ENCODE data around the gene NR2F6.
A peak's percentile ranks its signal among the peaks of the same experiment; 100 is the strongest.

NR2F6 gene

GRCh38 chr19:17237747-17238706 is 7.7 kb downstream of the NR2F6 start:
- no peak for DNase-seq (ENCODE audit: low spot score)

DNA sequence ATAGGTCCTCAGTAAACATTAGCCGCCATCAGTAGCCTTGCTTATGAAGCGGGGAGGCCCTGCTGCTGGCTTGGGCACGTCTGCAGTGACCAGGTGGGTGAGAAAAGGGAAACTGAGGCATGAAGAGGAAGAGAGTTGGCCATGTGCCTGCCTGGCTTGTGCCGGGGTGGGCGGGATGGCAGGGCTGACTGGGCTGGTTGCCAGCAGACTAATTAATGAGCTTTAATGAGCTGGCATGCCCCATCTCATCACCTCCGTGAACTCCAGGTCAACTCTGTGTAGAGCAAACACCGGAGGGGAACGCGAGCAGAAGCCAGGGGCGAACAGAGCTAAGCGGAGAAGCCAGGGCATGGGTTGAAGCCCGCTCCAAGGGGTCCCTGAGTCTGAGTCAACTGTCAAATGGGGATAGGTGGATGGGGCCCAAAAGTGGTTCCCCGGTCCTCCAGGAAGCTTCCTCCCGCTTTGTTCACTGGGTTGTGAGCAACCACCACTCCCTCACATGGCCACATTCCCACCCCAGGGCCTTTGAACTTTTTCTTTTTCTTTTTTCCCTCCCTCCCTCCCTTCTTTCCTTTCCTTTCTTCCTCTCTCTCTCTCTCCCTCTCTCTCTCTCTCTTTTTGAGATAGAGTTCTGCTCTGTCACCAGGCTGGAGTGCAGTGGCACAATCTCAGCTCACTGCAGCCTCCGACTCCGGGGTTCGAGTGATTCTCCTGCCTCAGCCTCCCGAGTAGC is 8.7 kb downstream of the NR2F6 start:
- DNase-seq (ENCODE audit: low spot score), result no peak

DNA sequence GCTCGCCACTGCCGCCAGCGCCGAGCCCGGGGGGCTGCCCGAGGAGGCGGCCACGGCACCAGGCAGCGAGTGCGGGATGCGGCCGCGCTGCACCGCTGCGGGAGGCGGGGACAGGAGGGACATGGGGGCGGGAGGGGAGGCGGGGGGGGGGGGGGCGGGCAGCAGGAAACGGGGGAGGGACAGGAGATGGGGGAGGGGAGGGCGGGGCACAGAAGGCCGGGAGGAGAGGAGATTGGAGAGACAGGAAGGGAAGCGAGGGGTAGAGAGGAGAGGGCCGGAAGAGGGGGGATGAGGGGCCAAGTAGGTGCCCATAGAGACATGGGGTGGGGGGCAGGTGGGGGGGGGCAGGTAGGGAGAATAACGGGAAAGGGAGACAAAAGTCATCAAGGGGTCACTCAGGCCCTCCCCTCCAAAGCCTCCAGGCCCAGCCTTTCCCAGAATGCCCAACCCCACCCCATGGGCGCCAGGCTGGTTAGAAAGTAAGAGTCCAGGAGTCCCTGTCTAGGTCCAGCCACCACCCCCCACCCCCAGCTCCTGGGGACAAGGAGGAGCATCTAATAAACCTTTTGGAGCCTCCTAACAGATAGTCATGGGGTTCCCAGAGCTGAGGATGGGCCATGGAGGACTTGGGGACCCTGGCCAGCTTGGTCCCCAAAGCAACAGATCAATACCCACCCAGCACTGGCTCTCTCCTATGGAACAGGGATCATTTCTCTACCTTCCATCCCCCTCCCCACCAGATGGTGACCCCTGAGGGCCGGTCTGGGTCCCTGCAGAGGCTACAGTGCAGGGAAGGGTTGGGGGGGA is 9.5 kb downstream of the NR2F6 start:
- no peak for DNase-seq (ENCODE audit: low spot score)

DNA sequence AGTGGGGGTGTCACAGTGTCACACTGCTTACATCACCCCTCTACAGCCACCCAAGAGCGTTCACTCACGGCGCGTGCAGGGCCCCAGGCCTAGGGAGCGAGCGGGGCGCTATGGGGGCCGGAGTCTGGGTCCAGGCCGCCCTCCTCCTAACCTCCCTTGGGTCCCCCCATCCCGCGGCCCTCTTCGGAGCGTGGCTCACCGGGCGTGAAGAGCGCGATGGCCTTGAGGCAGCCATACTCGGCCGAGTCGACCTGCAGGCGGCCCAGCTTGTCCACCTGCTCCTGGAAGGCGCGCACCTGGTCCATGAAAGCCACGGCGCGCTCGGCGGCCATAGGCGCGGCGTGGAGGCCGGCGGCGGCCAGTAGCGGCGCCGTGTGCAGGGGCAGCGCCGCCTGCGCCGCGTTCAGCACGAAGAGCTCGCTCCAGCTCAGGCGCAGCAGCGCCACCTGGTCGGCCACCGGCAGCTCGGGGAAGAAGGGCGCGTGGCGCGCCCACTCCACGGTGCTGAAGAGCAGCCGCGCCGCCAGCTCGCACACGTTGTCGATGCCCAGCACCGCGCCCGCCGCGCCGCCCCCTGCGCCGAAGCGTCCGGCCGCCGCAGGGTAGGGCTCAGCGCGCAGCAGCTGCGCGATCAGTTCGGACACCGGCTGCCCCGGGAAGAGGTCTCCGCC is 10.3 kb downstream of the NR2F6 start:
- peak; percentile 82 for DNase-seq (ENCODE audit: low spot score)

DNA sequence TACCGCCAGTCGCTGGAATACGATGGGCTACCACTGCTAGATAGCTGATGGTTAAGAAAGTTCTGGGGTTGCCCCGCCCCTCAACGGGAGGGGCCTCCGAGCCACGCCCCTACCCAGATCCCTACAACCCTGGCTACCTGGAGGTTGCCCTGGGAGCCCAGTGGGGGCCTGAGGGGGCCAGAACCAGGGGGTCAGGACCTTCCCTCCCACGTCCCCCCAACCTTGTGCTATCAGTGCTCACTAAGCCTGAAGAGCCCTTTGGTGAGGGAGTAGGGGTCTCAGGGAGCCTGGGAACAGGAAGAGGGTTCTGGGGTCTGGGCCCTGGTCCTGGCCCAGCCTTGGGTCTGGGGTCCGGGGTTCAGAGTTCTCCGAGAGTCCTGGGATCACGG is 10.8 kb downstream of the NR2F6 start:
- DNase-seq (ENCODE audit: low spot score), result peak; percentile 78

GRCh38 chr19:17232258-17232657 is 13.5 kb downstream of the NR2F6 start:
- DNase-seq (ENCODE audit: low spot score), result no peak

GRCh38 chr19:17229890-17230289 is 15.8 kb downstream of the NR2F6 start:
- DNase-seq (ENCODE audit: low spot score), result no peak

DNA sequence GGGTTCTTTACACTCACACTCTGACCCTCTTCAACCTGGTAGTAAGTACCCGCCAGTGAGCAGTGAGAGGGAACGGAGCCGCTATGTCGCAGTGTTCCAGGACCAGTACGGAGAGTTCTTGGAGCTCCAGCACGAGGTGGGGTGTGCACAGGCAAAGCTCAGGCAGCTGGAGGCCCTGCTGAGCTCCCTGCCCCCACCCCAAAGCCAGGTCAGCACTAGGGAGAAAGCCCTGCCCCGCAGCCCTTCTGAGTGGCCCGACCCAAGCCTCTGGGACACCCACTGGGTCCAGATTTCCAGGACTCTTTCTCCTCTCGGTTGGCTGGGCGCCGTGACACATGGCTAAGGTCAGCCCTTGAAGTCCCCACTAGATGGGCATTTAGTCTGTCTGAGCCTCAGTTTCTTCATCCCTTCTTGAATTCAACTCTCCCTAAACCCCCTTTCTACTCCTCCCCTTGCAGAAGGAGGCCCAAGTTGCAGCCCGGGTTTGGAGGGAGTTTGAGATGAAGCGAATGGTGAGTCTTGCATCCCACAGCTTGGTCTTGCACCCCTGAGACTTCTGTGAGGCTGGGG is 17.8 kb downstream of the NR2F6 start:
- no peak for DNase-seq (ENCODE audit: low spot score)

DNA sequence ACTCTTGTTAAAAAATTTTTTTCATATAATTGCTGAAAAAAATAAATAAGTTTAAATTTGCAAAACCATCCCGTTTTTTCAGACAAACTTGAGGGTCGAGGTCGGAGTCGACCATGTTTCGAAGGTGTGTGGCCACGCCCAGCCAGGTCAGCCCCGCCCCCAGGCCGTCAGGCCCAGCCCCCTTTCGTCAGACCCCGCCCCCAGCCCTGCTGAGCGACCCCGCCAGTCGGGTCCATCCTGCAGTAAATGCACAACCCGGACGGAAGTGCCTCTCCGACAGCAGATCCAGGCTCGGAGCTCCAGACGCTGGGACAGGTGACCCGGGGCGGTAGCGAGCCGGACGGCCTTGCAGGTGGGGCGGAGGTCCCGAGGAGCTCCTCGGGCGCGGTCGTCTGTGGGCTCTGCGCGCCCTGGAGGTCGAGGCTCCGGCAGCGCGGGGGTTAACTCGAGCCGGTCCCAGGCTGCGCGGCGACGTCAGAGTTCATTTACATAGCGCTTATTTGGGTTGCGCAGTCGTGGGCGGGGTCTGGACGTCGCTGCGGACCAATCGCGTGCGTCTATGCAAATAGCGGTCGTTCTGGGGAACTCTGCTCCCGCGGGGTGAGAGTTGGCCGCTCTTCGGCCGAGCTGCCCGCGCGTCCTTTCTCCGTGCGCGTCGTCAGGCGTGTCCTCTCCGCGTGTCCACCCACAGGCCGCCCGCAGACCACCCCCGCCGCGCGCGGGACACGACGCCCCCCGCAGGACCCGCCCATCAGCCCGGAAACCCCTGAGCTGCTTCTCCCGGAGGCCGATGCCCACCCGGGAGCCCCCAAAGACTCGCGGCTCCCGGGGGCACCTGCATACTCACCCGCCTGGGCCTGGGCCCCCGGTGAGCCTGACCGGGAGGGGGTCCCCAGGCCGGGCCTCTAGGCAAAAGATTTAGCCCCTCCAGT is 19.5 kb downstream of the NR2F6 start, which contains the start of gene OCEL1:
Gene OCEL1, plus strand, starts transcription at position 225 of the 932 bp plus-strand sequence. Its CDS starts 22 bp downstream, at position 247.
- peak; percentile 99 for DNase-seq (ENCODE audit: low spot score)

- DNase-seq (ENCODE audit: low spot score), result no peak
Observed at GRCh38 chr19:17225053-17225452, 20.7 kb downstream of the NR2F6 start.

DNA sequence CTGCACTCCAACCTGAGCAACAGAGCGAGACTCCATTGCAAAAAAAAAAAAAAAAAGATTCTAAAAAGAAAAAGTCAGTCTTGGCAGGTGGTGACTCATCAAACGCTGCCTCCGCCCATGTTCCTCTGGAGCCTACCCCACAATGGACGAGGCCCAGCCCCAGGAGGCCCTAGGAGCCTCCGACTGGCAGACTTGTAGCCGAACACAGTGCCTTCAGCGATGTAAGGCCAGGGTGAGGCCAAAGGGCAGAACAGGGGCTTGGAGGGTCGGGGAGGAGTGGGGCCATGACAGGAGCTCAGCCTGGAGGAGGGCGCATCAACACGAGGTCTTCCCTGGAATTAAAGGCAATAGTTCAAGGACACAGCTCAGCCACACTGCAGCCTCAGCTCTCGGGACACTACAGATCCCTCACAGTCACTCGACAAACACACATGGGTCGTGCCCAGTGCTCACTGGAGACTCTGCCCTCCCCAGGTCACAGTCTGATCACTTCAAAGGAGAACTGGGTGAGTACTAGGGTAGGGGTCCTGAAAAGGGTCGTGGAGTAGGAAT is 25.4 kb downstream of the NR2F6 start:
- peak; percentile 79 for DNase-seq (ENCODE audit: low spot score)

DNA sequence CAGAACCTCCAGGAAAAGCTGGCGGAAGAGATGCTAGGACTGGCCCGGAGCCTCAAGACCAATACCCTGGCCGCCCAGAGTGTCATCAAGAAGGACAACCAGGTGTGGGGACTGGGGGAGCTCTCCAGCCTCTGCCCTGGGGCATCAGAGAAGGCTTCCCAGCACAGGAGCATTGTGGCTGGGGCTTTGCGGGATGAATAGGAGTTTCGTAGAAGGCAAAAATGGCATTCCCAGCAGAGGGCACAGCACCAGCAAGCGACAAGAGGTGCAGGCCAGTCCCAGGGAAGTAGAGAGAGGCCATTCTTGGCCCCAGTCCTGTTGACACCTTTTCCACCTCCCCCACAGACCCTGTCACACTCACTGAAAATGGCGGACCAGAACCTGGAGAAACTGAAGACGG is 26.4 kb downstream of the NR2F6 start:
- DNase-seq (ENCODE audit: low spot score), result no peak

DNA sequence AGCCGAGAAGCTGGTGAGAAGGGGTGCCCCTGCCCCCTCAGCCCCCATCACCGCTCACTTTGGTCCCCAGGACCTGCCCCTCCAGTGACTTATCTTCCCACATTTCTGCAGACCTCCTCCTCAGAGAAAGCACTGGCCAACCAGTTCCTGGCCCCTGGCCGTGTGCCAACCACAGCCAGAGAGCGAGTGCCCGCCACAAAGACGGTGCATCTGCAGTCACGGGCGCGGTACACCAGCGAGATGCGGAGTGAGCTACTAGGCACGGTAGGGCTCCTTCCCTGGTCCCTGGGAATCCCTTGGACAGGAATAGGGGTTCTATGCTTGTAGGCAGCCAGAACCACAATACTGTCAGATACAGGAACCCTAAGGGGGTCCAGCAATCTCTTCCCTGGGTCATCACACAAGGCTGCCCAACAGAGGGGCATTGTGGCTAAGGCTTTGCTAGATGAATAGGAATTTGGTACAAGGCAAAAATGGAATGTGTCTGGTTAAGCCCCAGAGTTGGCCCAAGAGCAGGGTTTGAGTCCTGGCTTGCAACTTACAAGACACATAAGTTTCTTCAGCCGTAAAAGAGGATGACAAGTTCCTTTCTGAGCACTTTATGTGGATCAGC is 29.6 kb downstream of the NR2F6 start:
- DNase-seq (ENCODE audit: low spot score), result no peak

GRCh38 chr19:17215127-17215971 is 30.4 kb downstream of the NR2F6 start, which contains the start of gene USE1:
TSS of gene USE1 (plus strand) at chr19:17215357. CDS start at chr19:17215406, 49 bp downstream.
- peak; percentile 91 for DNase-seq (ENCODE audit: low spot score)

DNA sequence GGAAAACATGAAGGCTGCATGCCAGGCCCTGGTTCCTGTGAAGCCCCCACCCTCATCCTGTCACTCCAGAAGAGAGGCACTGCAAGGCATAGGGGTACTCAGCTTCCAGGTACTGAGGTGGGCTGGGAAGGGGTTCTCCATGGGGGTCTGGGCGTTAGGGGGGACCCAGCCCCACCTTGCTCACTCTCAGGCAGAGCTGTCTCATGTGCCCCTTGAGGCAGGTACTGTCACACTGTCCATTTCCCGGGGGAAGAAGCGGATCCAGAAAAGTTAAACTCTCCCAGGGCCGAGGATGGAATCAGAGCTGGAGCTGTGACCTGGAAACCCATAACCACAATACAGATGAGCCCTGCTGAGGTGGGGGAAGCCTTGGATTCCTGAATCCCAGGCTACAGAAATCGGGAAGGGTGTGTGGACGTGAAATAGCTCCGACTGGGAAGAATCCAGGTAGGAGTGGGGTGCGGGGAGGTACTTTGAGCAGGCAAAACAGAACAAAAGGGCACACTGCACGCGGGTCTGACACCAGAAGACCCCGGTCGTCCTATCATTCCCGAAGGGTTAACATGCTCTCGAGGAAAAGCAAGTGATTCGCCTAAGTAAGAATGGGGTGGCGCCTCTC is 31.1 kb downstream of the NR2F6 start:
- DNase-seq (ENCODE audit: low spot score), result no peak

GRCh38 chr19:17213334-17213733 is 32.4 kb downstream of the NR2F6 start:
- no peak for DNase-seq (ENCODE audit: low spot score)

DNA sequence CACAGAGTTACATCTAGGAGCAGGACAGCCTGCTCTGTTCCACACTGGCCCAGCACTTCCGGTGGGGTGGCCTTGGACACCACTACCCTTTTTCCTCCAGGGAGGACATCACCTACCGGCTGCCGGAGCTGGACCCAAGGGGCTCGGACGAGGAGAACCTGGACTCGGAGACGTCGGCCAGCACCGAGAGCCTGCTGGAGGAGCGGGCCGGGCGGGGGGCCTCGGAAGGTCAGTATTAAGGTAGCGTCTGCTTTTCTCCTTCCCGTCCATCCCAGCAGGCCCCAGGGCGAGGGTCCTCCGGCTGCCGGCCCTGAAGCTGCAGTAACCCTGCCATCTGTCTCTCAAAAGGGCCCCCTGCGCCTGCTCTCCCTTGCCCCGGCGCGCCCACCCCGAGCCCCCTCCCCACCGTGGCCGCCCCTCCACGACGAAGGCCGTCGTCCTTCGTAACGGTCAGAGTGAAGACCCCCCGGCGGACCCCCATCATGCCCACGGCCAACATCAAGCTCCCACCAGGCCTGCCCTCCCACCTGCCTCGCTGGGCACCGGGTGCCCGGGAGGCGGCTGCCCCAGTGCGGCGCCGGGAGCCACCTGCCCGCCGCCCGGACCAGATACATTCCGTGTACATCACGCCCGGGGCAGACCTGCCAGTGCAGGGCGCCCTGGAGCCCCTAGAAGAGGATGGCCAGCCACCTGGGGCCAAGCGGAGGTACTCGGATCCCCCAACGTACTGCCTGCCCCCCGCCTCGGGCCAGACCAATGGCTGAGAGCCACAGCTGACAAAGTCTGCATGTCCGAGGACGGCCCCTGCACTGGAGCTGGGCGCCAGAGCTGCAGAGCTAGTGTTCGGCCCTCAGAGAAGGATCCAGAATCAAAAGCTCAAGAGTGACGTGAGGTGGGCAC is 33.9 kb downstream of the NR2F6 start:
- no peak for DNase-seq (ENCODE audit: low spot score)

Data from hematopoietic multipotent progenitor cell treated with erythropoietin and hydrocortisone succinate and interleukin-3 and kit ligand, for 17 days (in vitro differentiated cells).